ENCODE data around the gene MT1HL1.
A peak's percentile ranks its signal among the peaks of the same experiment; 100 is the strongest.
"Not testable (repeated sequence)": the region's sequence is repeated elsewhere in the genome, so short reads cannot be mapped to it uniquely, and the experiment has no call there.

MT1HL1 gene

DNA sequence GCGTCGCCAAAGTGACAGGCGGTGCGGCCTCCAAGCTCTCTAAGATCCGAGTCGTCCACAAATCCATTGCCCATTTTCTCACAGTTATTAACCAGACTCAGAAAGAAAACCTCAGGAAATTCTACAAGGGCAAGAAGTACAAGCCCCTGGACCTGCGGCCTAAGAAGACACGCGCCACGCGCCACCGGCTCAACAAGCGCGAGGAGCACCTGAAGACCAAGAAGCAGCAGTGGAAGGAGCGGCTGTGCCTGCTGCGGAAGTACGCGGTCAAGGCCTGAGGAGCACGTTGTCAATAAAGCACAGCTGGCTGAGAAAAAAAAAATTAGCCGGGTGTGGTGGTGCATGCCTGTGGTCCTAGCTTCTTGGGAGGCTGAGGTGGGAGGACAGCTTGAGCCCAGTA, 22.8 kb downstream of the MT1HL1 start:
- intact Hi-C loops (cut with DNase I); DNase-seq: not testable (repeated sequence)

DNA sequence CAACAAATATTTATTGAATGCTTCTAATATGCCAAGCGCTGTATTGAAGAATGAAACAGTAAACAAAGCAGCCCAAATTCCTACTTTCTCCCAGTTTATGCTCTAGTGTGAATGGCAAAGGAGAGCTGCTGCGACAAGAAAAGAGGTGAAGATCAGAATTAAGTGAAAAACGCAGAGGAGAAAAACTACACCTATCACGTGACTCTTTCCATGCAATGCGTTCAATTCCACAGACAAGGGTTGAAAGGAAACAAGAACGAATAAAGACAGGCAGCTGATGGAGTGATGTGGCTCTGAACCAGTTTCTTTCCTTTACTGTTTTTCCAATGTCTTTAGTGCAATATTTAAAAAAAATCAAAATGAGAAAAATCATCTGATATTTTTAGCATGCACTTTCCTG, 23.6 kb downstream of the MT1HL1 start:
- intact Hi-C loops (cut with DNase I) = no loop called here
- no peak for DNase-seq

DNA sequence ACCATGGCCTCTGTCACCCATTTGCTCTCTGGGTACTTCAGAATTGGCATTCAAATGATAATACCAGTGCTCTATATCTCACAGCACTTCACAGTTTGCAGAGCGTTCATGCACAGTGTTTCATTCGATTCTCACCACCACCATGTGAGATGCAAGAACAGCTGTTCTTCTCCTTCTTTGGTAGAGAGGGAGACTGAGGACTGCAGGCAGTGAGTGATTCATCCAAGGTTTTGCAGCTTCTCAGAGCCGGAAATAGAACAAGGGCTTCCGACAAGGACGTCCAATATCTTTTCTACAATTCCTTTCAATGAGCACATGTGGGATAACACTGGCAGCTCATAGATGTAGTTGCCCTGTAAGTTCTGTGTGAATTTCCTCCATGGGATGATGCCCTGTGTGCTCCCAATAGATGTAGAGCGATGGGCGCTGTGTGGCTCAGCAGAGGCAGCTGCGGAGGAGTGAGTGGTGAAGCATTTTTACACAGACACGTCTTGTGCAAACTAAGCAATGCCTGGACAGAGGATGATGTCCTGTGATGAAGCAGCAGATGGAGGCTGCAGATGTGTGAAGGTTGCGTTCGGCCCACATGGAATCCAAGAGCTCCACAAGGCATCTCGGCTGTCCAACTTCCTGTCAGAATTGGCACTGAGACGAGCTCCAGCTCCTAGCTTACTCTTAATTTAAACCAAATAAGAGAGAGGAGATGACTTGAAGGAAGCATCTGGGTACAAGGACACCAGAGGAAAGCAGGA, 24.9 kb downstream of the MT1HL1 start:
- intact Hi-C loops (cut with DNase I) = no loop called here

DNA sequence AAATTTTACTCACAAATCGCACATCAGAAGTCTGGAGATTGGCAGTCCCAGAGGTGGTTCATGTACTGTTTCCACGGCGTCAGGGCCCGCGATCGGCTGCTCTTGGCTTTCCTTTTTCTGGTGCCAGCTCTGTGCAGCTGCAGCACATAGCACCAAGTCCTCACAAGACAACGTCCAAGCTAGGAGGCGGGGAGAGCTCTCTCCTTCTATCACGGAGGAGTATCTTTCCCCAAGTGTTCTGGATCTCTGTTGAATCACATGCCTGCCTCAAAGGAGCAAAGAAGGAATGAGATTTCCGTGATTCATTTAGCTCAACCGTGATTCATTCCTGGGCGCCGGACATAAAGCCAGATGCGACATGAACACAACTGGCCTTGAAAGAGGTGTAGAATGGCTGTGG, 25.5 kb downstream of the MT1HL1 start:
- DNase-seq = peak in 8 of 10 donors; percentile 31 to 92 (median 60)
- intact Hi-C loops (cut with DNase I) = no loop called here

More for the DNA sequence above, 24.9 kb downstream of the MT1HL1 start:
- DNase-seq = peak in 8 of 10 donors; percentile 34 to 93 (median 63)

DNA sequence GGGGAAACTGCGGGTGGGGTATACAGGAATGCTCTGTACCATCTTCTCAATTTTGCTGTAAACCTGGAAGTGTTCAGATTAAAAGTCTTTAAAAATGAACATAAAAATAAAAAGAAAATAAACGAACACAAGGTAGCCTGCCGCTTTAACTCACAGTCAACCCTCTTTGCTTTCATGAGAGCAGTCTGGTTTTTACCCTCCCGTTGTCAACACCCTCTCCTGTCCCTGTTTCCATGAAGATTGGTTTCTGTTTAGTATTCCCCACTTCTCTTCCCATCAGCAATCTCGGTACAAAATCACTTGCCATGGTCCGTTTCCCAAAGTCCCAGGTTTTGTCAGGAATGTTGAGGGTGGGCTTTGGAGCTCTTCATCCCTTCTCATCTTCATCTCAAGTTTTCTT, 28.8 kb downstream of the MT1HL1 start:
- intact Hi-C loops (cut with DNase I) = no loop called here
- no peak for DNase-seq

DNA sequence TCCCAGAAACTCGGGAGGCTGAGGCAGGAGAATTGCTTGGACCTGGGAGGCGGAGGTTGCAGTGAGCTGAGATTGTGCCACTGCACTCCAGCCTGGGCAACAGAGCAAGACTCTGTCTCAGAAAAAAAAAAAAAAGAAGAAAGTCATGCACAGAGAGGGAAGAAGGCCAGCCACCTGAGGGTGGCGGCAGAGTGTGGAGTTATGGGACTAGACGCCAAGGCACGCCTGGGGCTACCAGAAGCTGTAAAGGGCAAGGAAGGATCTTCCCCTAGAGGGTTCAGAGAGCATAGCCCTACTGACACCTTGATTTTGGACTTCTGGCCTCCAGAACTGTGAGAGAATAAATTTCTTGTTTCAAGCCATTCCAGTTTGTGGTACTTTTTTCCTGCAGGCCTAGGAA, 30.2 kb downstream of the MT1HL1 start:
- DNase-seq; intact Hi-C loops (cut with DNase I): not testable (repeated sequence)

DNA sequence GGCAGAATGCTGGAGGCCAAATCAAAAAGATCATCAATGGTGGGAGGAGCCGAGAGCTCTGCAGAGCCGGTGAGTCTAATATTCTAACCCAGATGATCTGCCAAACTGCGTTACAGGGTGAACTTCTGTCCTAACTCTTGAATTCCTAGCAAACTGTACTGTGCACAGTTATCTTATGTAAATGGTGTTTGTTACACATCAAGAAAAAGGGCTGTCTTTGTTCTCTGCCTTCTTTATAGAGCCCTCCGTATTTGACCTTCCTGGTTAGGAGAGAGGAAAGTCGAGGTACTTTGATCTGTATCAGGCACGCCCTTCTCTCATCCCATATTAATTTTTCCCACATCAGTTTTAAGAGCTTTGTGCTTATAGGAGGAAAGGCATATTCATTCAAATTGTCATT, 37.6 kb downstream of the MT1HL1 start:
- intact Hi-C loops (cut with DNase I) = no loop called here
- DNase-seq = no peak

DNA sequence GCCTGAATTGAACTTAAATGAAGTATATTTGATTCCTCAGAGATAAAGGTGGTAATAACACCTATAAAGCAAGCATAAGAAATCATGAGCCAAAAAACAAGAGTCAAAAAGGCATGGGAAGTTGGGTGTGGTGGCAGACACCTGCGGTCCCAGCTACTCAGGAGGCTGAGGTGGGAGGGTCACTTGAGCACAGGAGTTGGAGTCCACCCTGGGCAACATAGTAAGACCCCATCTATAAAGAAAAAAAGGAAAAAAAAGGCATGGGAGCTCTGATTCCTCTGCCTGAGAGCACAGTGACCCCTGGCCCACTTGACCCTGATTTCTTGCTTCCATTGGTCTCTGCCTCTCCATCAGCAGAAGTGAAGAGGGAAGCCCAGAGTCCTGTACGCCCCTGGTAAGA, 40.3 kb downstream of the MT1HL1 start:
- intact Hi-C loops (cut with DNase I) = no loop called here
- DNase-seq = no peak

DNA sequence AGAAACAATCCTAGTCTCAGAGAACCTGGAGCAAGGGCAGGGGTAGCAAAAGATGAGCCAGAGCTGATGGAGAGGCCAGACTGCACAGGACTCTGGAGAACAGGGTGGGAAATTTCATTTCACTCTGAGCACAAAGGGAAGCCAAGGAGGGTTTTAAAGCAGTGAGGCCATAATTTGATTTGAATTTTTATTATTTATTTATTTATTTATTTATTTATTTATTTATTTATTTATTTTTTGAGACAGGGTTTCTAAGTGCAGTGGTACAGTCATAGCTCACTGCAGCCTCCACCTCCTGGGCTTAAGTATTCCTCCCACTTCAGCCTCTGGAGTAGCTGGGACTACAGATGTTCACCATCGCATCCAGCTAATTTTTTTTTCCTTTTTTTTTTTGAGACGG, 45.1 kb downstream of the MT1HL1 start:
- intact Hi-C loops (cut with DNase I) = no loop called here
- DNase-seq = no peak

DNA sequence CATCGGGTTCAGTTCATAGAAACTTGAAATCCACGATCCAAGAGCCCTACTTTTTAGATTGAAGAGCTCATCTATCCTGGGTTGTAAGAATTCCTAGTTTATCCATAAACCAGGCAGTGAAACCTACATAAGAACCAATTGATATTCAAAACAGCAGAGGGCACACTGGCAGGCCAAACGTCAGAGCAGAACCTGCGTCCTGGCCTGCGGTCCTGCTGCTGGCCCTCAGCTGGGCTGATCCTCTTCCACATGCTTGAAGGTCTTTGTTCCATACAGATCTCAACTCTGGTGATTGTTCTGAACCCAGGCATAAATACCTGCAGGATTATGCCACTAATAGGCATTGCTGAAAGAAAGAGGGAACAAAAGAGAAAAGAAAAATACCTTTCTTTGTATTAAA, 47.0 kb downstream of the MT1HL1 start:
- intact Hi-C loops (cut with DNase I) = no loop called here
- DNase-seq = no peak

Data from posterior cingulate gyrus (tissue), 11 donors.